HepG2 (cell line): ENCODE results near the gene SEC16A. TPM values are rescaled to one million over a fixed set of nuclear protein-coding genes. Genes with fewer than 3 reads are reported as not detected.

Source experiments
- ARHGAP35 ChIP-seq: sonication (generic); formaldehyde crosslinking; IDR thresholded peaks from 2 replicates; pipeline ENCODE4 v1.9.0; 2022; ENCODE audit warnings: mild to moderate bottlenecking, inconsistent platforms, moderate library complexity, missing genetic modification reagents, borderline replicate concordance
- E2F5 ChIP-seq: sonication (generic); formaldehyde crosslinking; conservative IDR thresholded peaks from 2 replicates; pipeline ENCODE4 v1.4.0; 2020; ENCODE audit warnings: missing genetic modification reagents
- FOXA3 ChIP-seq: IDR thresholded peaks from 2 replicates; pipeline ENCODE4 v1.6.1; 2016; ENCODE audit warnings: missing genetic modification reagents, missing compliant biosample characterization
- HOXA3 ChIP-seq: sonication (generic); formaldehyde crosslinking; IDR thresholded peaks from 2 replicates; pipeline ENCODE4 v1.5.0; 2020; ENCODE audit warnings: missing genetic modification reagents
- KAT8 ChIP-seq: IDR thresholded peaks from 2 replicates; pipeline ENCODE4 v1.6.1; 2016; ENCODE audit warnings: missing genetic modification reagents, missing compliant biosample characterization
- KLF6 ChIP-seq: IDR thresholded peaks from 2 replicates; pipeline ENCODE4 v1.8.0; 2016; ENCODE audit warnings: missing biosample characterization, missing genetic modification reagents
- KMT2A ChIP-seq: sonication (generic); formaldehyde crosslinking; IDR thresholded peaks from 2 replicates; pipeline ENCODE4 v1.4.0; 2020; ENCODE audit warnings: missing genetic modification reagents
- MEF2D ChIP-seq: sonication (generic); formaldehyde crosslinking; IDR thresholded peaks from 2 replicates; pipeline ENCODE4 v1.5.1; 2020; ENCODE audit warnings: mild to moderate bottlenecking, missing genetic modification reagents
- MNT ChIP-seq: fragments of 450-650 bp; IDR thresholded peaks from 2 replicates; pipeline ENCODE4 v1.6.1; 2016
- NBN ChIP-seq: fragments of 450-650 bp; conservative IDR thresholded peaks from 2 replicates; pipeline ENCODE4 v1.6.1; 2017
- NCOR1 ChIP-seq: fragments of 200-600 bp; sonication (generic); IDR thresholded peaks from 2 replicates; pipeline ENCODE4 v1.7.0; 2017; ENCODE audit warnings: antibody characterized with exemption, low read length, borderline replicate concordance
- PRMT3 ChIP-seq: sonication (generic); formaldehyde crosslinking; IDR thresholded peaks from 2 replicates; pipeline ENCODE4 v1.8.1; 2022; ENCODE audit warnings: low read depth, mild to moderate bottlenecking, moderate library complexity, missing genetic modification reagents, borderline replicate concordance
- RBM22 ChIP-seq: fragments of 200-400 bp; formaldehyde crosslinking; optimal IDR thresholded peaks from 2 replicates; pipeline ENCODE3; 2017; ENCODE audit warnings: mild to moderate bottlenecking, low read length, moderate library complexity
- REPIN1 ChIP-seq: sonication (generic); formaldehyde crosslinking; IDR thresholded peaks from 2 replicates; pipeline ENCODE4 v1.8.0; 2022; ENCODE audit warnings: missing genetic modification reagents, low read depth, mild to moderate bottlenecking, borderline replicate concordance
- RNF2 ChIP-seq: fragments of 450-650 bp; conservative IDR thresholded peaks from 2 replicates; pipeline ENCODE4 v1.6.1; 2016; ENCODE audit warnings: low read depth
- SETDB1 ChIP-seq: sonication (generic); formaldehyde crosslinking; IDR thresholded peaks from 2 replicates; pipeline ENCODE4 v1.5.1; 2020; ENCODE audit warnings: missing genetic modification reagents, mild to moderate bottlenecking, borderline replicate concordance
- TARDBP ChIP-seq: sonication (generic); formaldehyde crosslinking; IDR thresholded peaks from 2 replicates; pipeline ENCODE4 v1.8.0; 2022; ENCODE audit warnings: mild to moderate bottlenecking, missing genetic modification reagents
- WIZ ChIP-seq: sonication (generic); formaldehyde crosslinking; IDR thresholded peaks from 2 replicates; pipeline ENCODE4 v1.5.1; 2020; ENCODE audit warnings: mild to moderate bottlenecking, missing genetic modification reagents
- ZFP36L1 ChIP-seq: sonication (generic); formaldehyde crosslinking; IDR thresholded peaks from 2 replicates; pipeline ENCODE4 v1.8.0; 2022; ENCODE audit warnings: mild to moderate bottlenecking, missing genetic modification reagents, moderate library complexity
- ZNF234 ChIP-seq: sonication (generic); formaldehyde crosslinking; conservative IDR thresholded peaks from 2 replicates; pipeline ENCODE4 v1.5.1; 2020; ENCODE audit warnings: mild to moderate bottlenecking, missing genetic modification reagents
- ZNF235 ChIP-seq: sonication (generic); formaldehyde crosslinking; IDR thresholded peaks from 2 replicates; pipeline ENCODE4 v1.8.1; 2023; ENCODE audit warnings: mild to moderate bottlenecking, missing genetic modification reagents, borderline replicate concordance
- ZNF24 ChIP-seq: fragments of 450-650 bp; IDR thresholded peaks from 2 replicates; pipeline ENCODE4 v1.6.1; 2017; ENCODE audit warnings: antibody characterized with exemption, mild to moderate bottlenecking
- ZNF546 ChIP-seq: sonication (generic); formaldehyde crosslinking; conservative IDR thresholded peaks from 2 replicates; pipeline ENCODE4 v1.8.1; 2023; ENCODE audit warnings: mild to moderate bottlenecking, missing genetic modification reagents
- ZNF549 ChIP-seq: sonication (generic); formaldehyde crosslinking; IDR thresholded peaks from 2 replicates; pipeline ENCODE4 v1.5.0; 2020; ENCODE audit warnings: missing genetic modification reagents
- ZNF558 ChIP-seq: sonication (generic); formaldehyde crosslinking; IDR thresholded peaks from 2 replicates; pipeline ENCODE4 v1.9.0; 2022; ENCODE audit warnings: mild to moderate bottlenecking, missing genetic modification reagents, borderline replicate concordance
- ZNF598 ChIP-seq: sonication (generic); formaldehyde crosslinking; IDR thresholded peaks from 2 replicates; pipeline ENCODE4 v1.5.1; 2020; ENCODE audit warnings: mild to moderate bottlenecking, missing genetic modification reagents, borderline replicate concordance
- ZNF766 ChIP-seq: sonication (generic); formaldehyde crosslinking; IDR thresholded peaks from 2 replicates; pipeline ENCODE4 v1.5.0; 2020; ENCODE audit warnings: missing genetic modification reagents, borderline replicate concordance
- ZNF784 ChIP-seq: sonication (generic); formaldehyde crosslinking; IDR thresholded peaks from 2 replicates; pipeline ENCODE4 v1.5.1; 2020; ENCODE audit warnings: missing genetic modification reagents, mild to moderate bottlenecking, borderline replicate concordance
- ZSCAN9 ChIP-seq: IDR thresholded peaks from 2 replicates; pipeline ENCODE4 v1.6.1; 2016; ENCODE audit warnings: borderline replicate concordance
- polyA plus RNA-seq, 8 experiments: library from polyadenylated mRNA; depleted of rRNA in 3 of 8; stranded (reverse) in 7 of 8; unstranded in 1 of 8; fragments of >200 nt; fragmentation: Illumina TruSeq in 4 of 8; extraction: Trizol in 4 of 8; gene quantifications; 2 replicates each; pipeline versions ENCODE4 v1.2.1 to v1.2.3, GENCODE V29; 2011 to 2016; ENCODE audit warnings: low read depth in 4 of 8, missing spikeins in 1 of 8, mixed read lengths in 1 of 8; ENCODE audit not compliant: insufficient read depth in 1 of 8
- total RNA-seq, 5 experiments: library from RNA; depleted of rRNA; stranded (reverse); fragments of >200 nt; fragmentation: Illumina TruSeq; extraction: Trizol; gene quantifications; 2 replicates each; pipeline ENCODE4 v1.2.3, GENCODE V29; 2016; ENCODE audit warnings: low read depth in 1 of 5

SEC16A gene
- total and polyA plus RNA-seq, 2 of the 13 experiments (the other 11 are each of a cell fraction or from before 2014, with no cell fraction given) = 15.9 to 18.9 TPM

- no peak for TF ChIP-seq NCOR1
- TF ChIP-seq KAT8 (CRISPR knock-in tag) = peak; percentile 21; the same call in 1 of the 2 replicates
- TF ChIP-seq RBM22 = no peak
- no peak for TF ChIP-seq ZNF546
- no peak for TF ChIP-seq REPIN1 (CRISPR knock-in tag)
- no peak for TF ChIP-seq ZSCAN9
- no peak for TF ChIP-seq ZNF784
- TF ChIP-seq E2F5 (CRISPR knock-in tag) = no peak
- no peak for TF ChIP-seq ZNF235 (CRISPR knock-in tag)
- TF ChIP-seq ZNF549 (CRISPR knock-in tag) = no peak
- TF ChIP-seq WIZ (CRISPR knock-in tag) = no peak
- 0 out of 2 replicates have a peak, but pooled peaks have one; percentile 79 for TF ChIP-seq ZNF766 (CRISPR knock-in tag)
- TF ChIP-seq ZFP36L1 (CRISPR knock-in tag) = peak; percentile 53; the same call in 1 of the 2 replicates
- 0 out of 2 replicates have a peak, but pooled peaks have one; percentile 47 for TF ChIP-seq ZNF558
- no peak; the same call in 1 of the 2 replicates for TF ChIP-seq KMT2A (CRISPR knock-in tag)
- TF ChIP-seq KLF6 (CRISPR knock-in tag) = 0 out of 2 replicates have a peak, but pooled peaks have one; percentile 55
- TF ChIP-seq ZNF24 = no peak
- no peak for TF ChIP-seq FOXA3 (CRISPR knock-in tag)
- TF ChIP-seq NBN = no peak
- TF ChIP-seq HOXA3 (CRISPR knock-in tag) = no peak; the same call in 1 of the 2 replicates
- TF ChIP-seq PRMT3 = no peak
- no peak for TF ChIP-seq ZNF234 (CRISPR knock-in tag)
- 0 out of 2 replicates have a peak, but pooled peaks have one; percentile 45 for TF ChIP-seq RNF2
- 0 out of 2 replicates have a peak, but pooled peaks have one; percentile 10 for TF ChIP-seq TARDBP (CRISPR knock-in tag)
- no peak for TF ChIP-seq ARHGAP35 (CRISPR knock-in tag)
- TF ChIP-seq MEF2D = peak; percentile 68; the same call in 1 of the 2 replicates
- peak; percentile 23; the same call in 1 of the 2 replicates for TF ChIP-seq MNT
- TF ChIP-seq SETDB1 (CRISPR knock-in tag) = no peak
- TF ChIP-seq ZNF598 (CRISPR knock-in tag) = no peak
Observed at GRCh38 chr9:136484153-136485048, 1.6 kb upstream of the SEC16A start (continued).
